GM21576 (cell line): ENCODE results near the gene TSC2.

Source experiments
- ATAC-seq: cut with Tn5 transposase; IDR thresholded peaks from one replicate; pipeline ENCODE4 v1.9.1; 2021; ENCODE audit warnings: mild to moderate bottlenecking, moderate library complexity; ENCODE audit not compliant: unreplicated experiment

TSC2 gene

GRCh38 chr16:2047330-2048115 lies at the start of gene TSC2, which contains the start of gene NTHL1:
TSS of gene TSC2 (plus strand) at chr16:2047985. CDS start at chr16:2048616, 631 bp downstream.
TSS of gene NTHL1 (minus strand) at chr16:2047834. CDS start at chr16:2047823, 11 bp downstream.
- ATAC-seq, result peak; percentile 75

GRCh38 chr16:1998360-1998835 lies 49.4 kb upstream of the TSC2 start:
- no peak for ATAC-seq

GRCh38 chr16:1998852-1999801 lies 48.7 kb upstream of the TSC2 start:
- ATAC-seq, result no peak

- no peak for ATAC-seq
Measured at GRCh38 chr16:1999866-2000514, 47.8 kb upstream of the TSC2 start.

GRCh38 chr16:2001035-2001434 lies 46.8 kb upstream of the TSC2 start:
- no peak for ATAC-seq

- no peak for ATAC-seq
Measured at GRCh38 chr16:2001456-2002355, 46.1 kb upstream of the TSC2 start.

GRCh38 chr16:2002406-2003230 lies 45.2 kb upstream of the TSC2 start:
- no peak for ATAC-seq

GRCh38 chr16:2003231-2003826 lies 44.5 kb upstream of the TSC2 start:
- no peak for ATAC-seq

GRCh38 chr16:2003827-2004641 lies 43.8 kb upstream of the TSC2 start:
- ATAC-seq, result peak; percentile 64

GRCh38 chr16:2004795-2005517 lies 42.8 kb upstream of the TSC2 start:
- ATAC-seq, result no peak

GRCh38 chr16:2005646-2006045 lies 42.1 kb upstream of the TSC2 start:
- ATAC-seq, result no peak

- ATAC-seq, result no peak
Measured at GRCh38 chr16:2006317-2006716, 41.5 kb upstream of the TSC2 start.

GRCh38 chr16:2007081-2007836 lies 40.5 kb upstream of the TSC2 start:
- no peak for ATAC-seq

- ATAC-seq, result no peak
Measured at GRCh38 chr16:2008009-2008526, 39.7 kb upstream of the TSC2 start.

- no peak for ATAC-seq
Measured at GRCh38 chr16:2008631-2009163, 39.1 kb upstream of the TSC2 start.

GRCh38 chr16:2009164-2009711 lies 38.5 kb upstream of the TSC2 start:
- peak; percentile 27 for ATAC-seq
